IPS-15b (cell line): ENCODE data around the gene PDE8B.
"Not testable (repeated sequence)": the region's sequence is repeated elsewhere in the genome, so short reads cannot be mapped to it uniquely, and the experiment has no call there.

Source experiments
- H3K27me3 ChIP-seq: one replicate; pipeline ENCODE4 v1.6.1; 2013; ENCODE audit warnings: low read length; ENCODE audit not compliant: control insufficient read depth, insufficient read depth
- H3K36me3 ChIP-seq: one replicate; pipeline ENCODE4 v1.6.1; 2013; ENCODE audit warnings: low read length; ENCODE audit not compliant: control insufficient read depth, insufficient read depth
- H3K4me1 ChIP-seq: one replicate; pipeline ENCODE4 v1.6.1; 2013; ENCODE audit warnings: mild to moderate bottlenecking, low read length; ENCODE audit not compliant: control insufficient read depth, insufficient read depth
- H3K4me3 ChIP-seq: one replicate; pipeline ENCODE4 v1.5.1; 2013; ENCODE audit warnings: low read depth, low read length
- H3K9ac ChIP-seq: one replicate; pipeline ENCODE4 v1.6.1; 2013; ENCODE audit warnings: low read depth, mild to moderate bottlenecking, low read length
- H3K9me3 ChIP-seq: one replicate; pipeline ENCODE4 v1.6.1; 2013; ENCODE audit warnings: mild to moderate bottlenecking, low read length; ENCODE audit not compliant: control insufficient read depth, insufficient read depth

PDE8B gene

DNA sequence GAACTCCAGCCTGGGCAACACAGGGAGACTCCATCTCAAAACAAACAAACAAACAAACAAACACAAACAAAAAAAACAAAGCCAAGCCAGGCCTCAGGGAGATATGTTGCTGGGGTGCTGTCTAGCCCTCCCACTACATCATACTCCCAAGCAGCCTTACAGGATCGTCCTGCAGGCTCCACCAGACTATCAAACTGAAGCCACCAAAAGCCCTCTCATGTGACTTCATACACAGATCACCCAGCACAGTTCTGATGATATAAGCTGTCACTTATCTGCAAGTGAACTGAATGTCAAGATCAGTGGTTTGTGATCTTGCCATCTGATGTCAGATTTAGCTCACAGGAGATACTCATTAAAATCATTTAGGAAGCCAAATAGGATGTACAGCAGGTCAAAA is 238.4 kb downstream of the PDE8B start:
- Histone ChIP-seq H3K4me1 (no peaks in the 10 kb centered on the region), H3K4me3 (no peak overlapping the region), H3K27me3 (no peaks in the 10 kb centered on the region), H3K36me3 (no peaks in the 10 kb centered on the region), H3K9ac (no peak overlapping the region), H3K9me3 (no peaks in the 10 kb centered on the region)

DNA sequence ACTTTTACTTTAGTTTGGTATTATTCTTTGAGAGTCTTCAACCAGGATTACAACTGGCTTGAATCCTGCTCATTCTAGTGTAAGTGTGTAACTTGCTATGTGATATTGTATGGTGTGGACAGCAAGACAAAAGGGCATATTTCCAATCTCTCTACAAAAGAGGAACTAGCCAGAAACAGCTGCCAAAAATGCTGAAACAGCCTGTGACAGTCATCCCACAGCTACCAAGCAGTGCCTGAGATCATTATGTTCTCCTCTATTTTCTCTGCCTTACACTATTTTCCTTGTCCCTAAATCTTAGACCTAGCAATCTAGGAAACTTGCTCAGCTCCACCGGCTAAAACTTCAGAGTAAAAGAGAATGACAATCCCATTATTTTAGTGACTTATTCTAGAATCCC is 238.8 kb downstream of the PDE8B start:
- H3K4me1 ChIP-seq, result no peaks in the 10 kb centered on the region
- H3K27me3 ChIP-seq, result no peaks in the 10 kb centered on the region
- no peaks in the 10 kb centered on the region for H3K36me3 ChIP-seq
- H3K4me3 ChIP-seq, result no peak overlapping the region
- no peaks in the 10 kb centered on the region for H3K9me3 ChIP-seq
- H3K9ac ChIP-seq, result no peak overlapping the region

DNA sequence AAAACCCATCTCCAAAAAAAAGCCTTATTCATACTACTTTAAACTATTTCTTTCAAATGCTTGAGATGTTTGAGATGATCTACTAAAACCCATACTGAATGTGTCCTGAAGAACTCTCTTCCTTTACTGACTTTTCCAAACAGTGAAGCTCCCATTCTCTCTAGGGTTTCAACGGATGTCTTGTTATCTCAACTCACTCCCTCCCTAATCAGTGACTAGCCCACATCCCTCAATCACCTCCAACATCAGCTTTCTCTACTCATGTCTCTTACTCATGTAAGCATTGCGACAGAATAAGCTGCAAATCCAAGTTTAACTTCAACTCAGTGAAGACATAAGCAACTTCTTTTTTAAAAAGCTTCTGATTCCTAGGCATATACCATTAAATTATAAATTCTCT is 239.5 kb downstream of the PDE8B start:
- H3K4me3 ChIP-seq, result no peak overlapping the region
- H3K36me3 ChIP-seq, result no peaks in the 10 kb centered on the region
- no peaks in the 10 kb centered on the region for H3K4me1 ChIP-seq
- H3K27me3 ChIP-seq, result no peaks in the 10 kb centered on the region
- H3K9me3 ChIP-seq, result no peaks in the 10 kb centered on the region
- no peak overlapping the region for H3K9ac ChIP-seq

DNA sequence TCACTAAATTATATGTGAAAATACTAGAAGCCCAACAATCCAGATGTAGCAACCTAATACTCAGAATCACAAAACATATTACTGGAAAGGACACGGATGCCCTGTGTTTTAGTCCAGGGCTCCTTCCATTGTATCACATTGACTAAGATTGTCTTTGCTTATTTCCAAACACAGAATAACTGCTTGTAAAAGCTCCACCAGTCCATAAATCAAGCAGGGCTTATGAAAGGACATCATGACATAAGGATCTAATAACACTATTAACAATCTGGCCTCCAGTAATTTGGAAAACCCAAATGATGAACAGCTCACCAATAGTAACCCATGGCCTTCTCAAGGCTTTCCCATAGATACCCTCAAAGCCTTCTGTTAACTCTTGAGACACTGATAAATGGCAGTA is 241.9 kb downstream of the PDE8B start:
- Histone ChIP-seq H3K4me1 (no peaks in the 10 kb centered on the region), H3K36me3 (no peaks in the 10 kb centered on the region), H3K4me3 (no peak overlapping the region), H3K9me3 (no peaks in the 10 kb centered on the region), H3K9ac (no peak overlapping the region), H3K27me3 (no peaks in the 10 kb centered on the region)

DNA sequence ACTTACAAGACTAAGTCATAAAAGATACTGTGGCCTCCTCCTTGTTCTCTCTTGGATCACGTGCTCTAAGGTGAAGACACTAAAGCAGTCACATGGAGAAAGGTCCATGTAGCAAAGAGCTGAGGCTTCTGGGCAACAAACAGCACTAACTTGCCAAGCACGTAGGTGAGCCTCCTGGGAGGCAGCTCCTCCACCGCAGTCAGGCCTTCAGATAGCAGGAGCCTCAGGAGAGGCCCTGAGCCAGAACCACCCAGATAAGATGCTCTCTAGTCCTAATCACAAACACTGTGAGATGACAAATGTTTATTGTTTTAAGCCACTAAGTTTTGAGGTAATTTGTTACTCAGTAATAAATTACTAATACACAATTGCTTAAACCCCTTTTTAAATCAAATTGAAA is 243.6 kb downstream of the PDE8B start:
- Histone ChIP-seq H3K27me3 (no peaks in the 10 kb centered on the region), H3K4me1 (no peaks in the 10 kb centered on the region), H3K9ac (no peak overlapping the region), H3K36me3 (no peaks in the 10 kb centered on the region), H3K9me3 (no peaks in the 10 kb centered on the region), H3K4me3 (no peak overlapping the region)

DNA sequence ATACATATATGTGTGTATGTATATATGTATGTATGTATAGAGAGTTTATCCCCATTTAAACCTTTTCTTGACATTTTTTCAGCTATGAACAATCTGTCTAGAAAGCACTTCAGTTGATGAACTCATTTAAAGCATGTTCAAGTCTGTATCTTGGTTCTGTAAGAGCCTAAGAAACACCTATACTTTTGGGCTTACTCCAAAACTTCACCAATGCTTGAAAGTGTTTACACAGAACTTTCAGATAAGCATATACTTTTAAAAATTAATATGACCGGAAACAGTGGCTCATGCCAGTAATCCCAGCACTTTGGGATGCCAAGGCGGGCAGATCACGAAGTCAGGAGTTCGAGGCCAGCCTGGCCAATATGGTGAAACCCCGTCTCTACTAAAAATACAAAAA is 250.8 kb downstream of the PDE8B start:
- no peaks in the 10 kb centered on the region for H3K4me1 ChIP-seq
- no peaks in the 10 kb centered on the region for H3K36me3 ChIP-seq
- no peaks in the 10 kb centered on the region for H3K27me3 ChIP-seq
- no peaks in the 10 kb centered on the region for H3K9me3 ChIP-seq
- no peak overlapping the region for H3K4me3 ChIP-seq
- H3K9ac ChIP-seq, result no peak overlapping the region

DNA sequence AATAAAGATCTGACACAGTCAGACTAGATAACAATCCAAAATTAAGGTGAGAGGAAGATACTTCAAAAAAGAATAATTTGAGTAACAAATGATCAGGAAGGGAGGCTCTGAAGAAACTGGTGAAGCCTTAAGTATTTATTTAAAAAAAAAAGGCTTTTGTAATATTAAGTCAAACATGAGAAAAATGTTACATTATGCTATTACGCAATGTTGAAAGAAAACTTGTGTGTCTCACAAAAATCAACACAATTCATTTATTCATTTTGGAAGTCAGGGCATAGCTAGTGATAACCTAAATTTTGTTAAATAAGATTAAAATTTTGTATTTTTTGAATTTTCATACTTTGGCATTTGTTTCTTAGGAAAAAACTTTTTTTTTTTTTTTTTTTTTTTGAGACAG is 253.4 kb downstream of the PDE8B start:
- H3K36me3 ChIP-seq, result no peaks in the 10 kb centered on the region
- no peaks in the 10 kb centered on the region for H3K9me3 ChIP-seq

DNA sequence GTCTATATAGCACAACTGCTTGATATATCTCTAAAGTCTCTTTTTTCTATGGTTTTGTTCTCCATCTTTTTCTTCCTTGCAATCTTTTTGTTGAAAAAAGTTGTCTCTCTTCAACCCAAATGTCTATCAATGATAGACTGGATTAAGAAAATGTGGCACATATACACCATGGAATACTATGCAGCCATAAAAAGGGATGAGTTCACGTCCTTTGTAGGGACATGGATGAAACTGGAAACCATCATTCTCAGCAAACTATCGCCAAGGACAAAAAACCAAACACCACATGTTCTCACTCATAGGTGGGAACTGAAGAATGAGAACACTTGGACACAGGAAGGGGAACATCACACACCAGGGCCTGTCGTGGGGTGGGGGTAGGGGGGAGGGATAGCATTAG is 258.4 kb downstream of the PDE8B start:
- H3K9ac ChIP-seq, H3K36me3 ChIP-seq, H3K4me3 ChIP-seq, H3K27me3 ChIP-seq, H3K9me3 ChIP-seq, H3K4me1 ChIP-seq: not testable (repeated sequence)

More for the DNA sequence above, 253.4 kb downstream of the PDE8B start:
- Histone ChIP-seq H3K27me3 (no peaks in the 10 kb centered on the region), H3K4me3 (no peak overlapping the region), H3K4me1 (no peaks in the 10 kb centered on the region), H3K9ac (no peak overlapping the region)

DNA sequence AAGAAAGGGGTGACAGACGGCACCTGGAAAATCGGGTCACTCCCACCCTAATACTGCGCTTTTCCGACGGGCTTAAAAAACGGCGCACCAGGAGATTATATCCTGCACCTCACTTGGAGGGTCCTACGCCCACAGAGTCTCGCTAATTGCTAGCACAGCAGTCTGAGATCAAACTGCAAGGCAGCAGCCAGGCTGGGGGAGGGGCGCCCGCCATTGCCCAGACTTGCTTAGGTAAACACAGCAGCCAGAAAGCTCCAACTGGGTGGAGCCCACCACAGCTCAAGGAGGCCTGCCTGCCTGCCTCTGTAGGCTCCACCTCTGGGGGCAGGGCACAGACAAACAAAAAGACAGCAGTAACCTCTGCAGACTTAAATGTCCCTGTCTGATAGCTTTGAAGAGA is 264.6 kb downstream of the PDE8B start:
- H3K9me3 ChIP-seq, H3K4me3 ChIP-seq, H3K27me3 ChIP-seq, H3K4me1 ChIP-seq, H3K36me3 ChIP-seq, H3K9ac ChIP-seq: not testable (repeated sequence)
